Lower leg skin (tissue), 4 donors: ENCODE data around the gene SNAI1. TPM values are rescaled to one million over a fixed set of nuclear protein-coding genes. Genes with fewer than 3 reads are reported as not detected.

Experiments used
- DNase-seq, 2 donors: peaks; one replicate each; pipeline ENCODE4 v3.0.0-alpha.2; 2019; ENCODE audit warnings: low spot score in 2 of 2
- H3K4me3 ChIP-seq: fragments of 200-600 bp; sonication (generic); 2 replicates; pipeline ENCODE4 v1.5.1; 2017; ENCODE audit warnings: mild to moderate bottlenecking, low read depth; ENCODE audit not compliant: poor library complexity, severe bottlenecking
- CTCF ChIP-seq, 3 donors: fragments of 450-650 bp; IDR thresholded peaks; one replicate each; pipeline ENCODE4 v1.5.1; 2016; ENCODE audit warnings: antibody characterized with exemption in 3 of 3, mild to moderate bottlenecking in 3 of 3, moderate library complexity in 2 of 3
- POLR2A ChIP-seq, 2 donors: fragments of 450-650 bp; IDR thresholded peaks; one replicate each; pipeline ENCODE4 v1.6.1; 2016 to 2017; ENCODE audit warnings: antibody characterized with exemption in 2 of 2, mild to moderate bottlenecking in 1 of 2, moderate library complexity in 1 of 2
- WGBS, 2 donors: methylation state at CpG; one replicate each; pipeline ENCODE4 v1.1.5; 2018; 5-methylcytosine and 5-hydroxymethylcytosine counted together
- intact Hi-C: fragments of 100-400 bp; cut with DNase I; formaldehyde crosslinking; loops from one replicate; pipeline ENCODE4 v1.15.0; 2023; ENCODE audit warnings: low total_unique reads
- total RNA-seq, 4 donors: library from RNA; depleted of rRNA; stranded (reverse); fragments of >200 nt; gene quantifications; one replicate each; pipeline ENCODE4 v1.1.0, GENCODE V29; 2016

The SNAI1 gene
- total RNA-seq, 4 donors from 2014 or later = 0.65 to 3.7 (median 1.3) TPM

GRCh38 chr20:49983848-49984408 is 1.1 kb downstream of the SNAI1 start:
- WGBS, 2 donors = 65 to 67% methylated on average over 17 to 18 of the region's 18 CpGs
- TF ChIP-seq CTCF (IDR thresholded peaks at IDR 0.05) (no peak), POLR2A (IDR thresholded peaks at IDR 0.05) (no peak)
- peak overlapping the region; percentile 34 for H3K4me3 ChIP-seq
- intact Hi-C loops = no loop called here
- peak in 1 of 2 donors; percentile 88 for DNase-seq

GRCh38 chr20:49984426-49985153 is 1.8 kb downstream of the SNAI1 start:
- DNase-seq = no peak
- intact Hi-C loops = no loop called here
- WGBS, 2 donors = 62 to 72% methylated on average over 13 of the region's 13 CpGs
- peak overlapping the region; percentile 34 for H3K4me3 ChIP-seq
- TF ChIP-seq POLR2A (IDR thresholded peaks at IDR 0.05) (no peak), CTCF (IDR thresholded peaks at IDR 0.05) (no peak)

GRCh38 chr20:49985157-49985556 is 2.4 kb downstream of the SNAI1 start:
- TF ChIP-seq POLR2A (IDR thresholded peaks at IDR 0.05) (no peak), CTCF (IDR thresholded peaks at IDR 0.05) (no peak)
- 57 to 66% methylated on average over 6 of the region's 6 CpGs for WGBS, 2 donors
- DNase-seq = no peak
- no peak overlapping the region for H3K4me3 ChIP-seq
- intact Hi-C loops = no loop called here

- 48 to 73% methylated on average over 11 to 12 of the region's 13 CpGs for WGBS, 2 donors
- TF ChIP-seq CTCF (IDR thresholded peaks at IDR 0.05) (no peak), POLR2A (IDR thresholded peaks at IDR 0.05) (no peak)
- DNase-seq = no peak
- intact Hi-C loops = no loop called here
- no peak overlapping the region for H3K4me3 ChIP-seq
These were observed 2.8 kb downstream of the SNAI1 start for GRCh38 chr20:49985617-49986016.

GRCh38 chr20:49986049-49986448 is 3.3 kb downstream of the SNAI1 start:
- WGBS, 2 donors = 77 to 89% methylated on average over 4 of the region's 4 CpGs
- no peak for DNase-seq
- TF ChIP-seq POLR2A (IDR thresholded peaks at IDR 0.05) = no peak
- intact Hi-C loops = no loop called here
- no peak overlapping the region for H3K4me3 ChIP-seq

- TF ChIP-seq CTCF (IDR thresholded peaks at IDR 0.05) (no peak), POLR2A (IDR thresholded peaks at IDR 0.05) (no peak)
- intact Hi-C loops = no loop called here
- no peak overlapping the region for H3K4me3 ChIP-seq
- WGBS, 2 donors = 79 to 91% methylated on average over 15 of the region's 15 CpGs
- no peak for DNase-seq
These were observed 4.5 kb downstream of the SNAI1 start for GRCh38 chr20:49987015-49987867.
